ENCODE results near the gene LCK. TPM values are rescaled to one million over a fixed set of nuclear protein-coding genes. Genes with fewer than 3 reads are reported as not detected.

Gene LCK
- total and polyA plus RNA-seq, 9 of the 15 experiments (the other 6 are each of a cell fraction or from before 2014, with no cell fraction given), result 0.04 to 0.47 (median 0.13) TPM; not detected in 6

DNA sequence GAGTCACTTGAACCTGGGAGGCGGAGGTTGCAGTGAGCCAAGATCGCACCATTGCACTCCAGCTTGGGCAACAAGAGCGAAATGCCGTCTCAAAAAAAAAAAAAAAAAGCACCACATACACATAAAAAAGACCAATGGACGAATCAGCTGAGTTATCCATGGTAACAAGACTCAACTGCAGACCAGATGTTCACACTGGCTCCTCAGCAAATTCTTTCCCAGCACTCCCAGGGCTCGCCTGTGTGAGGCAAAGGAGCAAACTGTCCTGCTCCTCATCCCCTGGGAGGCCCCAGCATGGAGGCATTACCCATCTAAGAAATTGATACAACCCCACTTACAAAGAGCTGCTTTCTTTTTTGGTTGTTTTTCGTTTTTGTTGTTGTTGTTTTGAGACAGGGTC lies 32.0 kb upstream of the LCK start:
- intact Hi-C loops (cut with micrococcal nuclease) (no loop called here), in situ Hi-C loops (cut with MboI) (no loop called here)
- Histone ChIP-seq H3K79me2 (ENCODE audit: control insufficient read depth, insufficient read depth, low read length) (peaks cover 35% of the 10 kb centered on the region), H3K36me3 (ENCODE audit: control insufficient read depth, insufficient read depth, low read length) (peaks cover 50% of the 10 kb centered on the region), H4K20me1 (replicated peaks; ENCODE audit: control insufficient read depth, insufficient read depth, low read length) (no peaks in the 10 kb centered on the region), H3K4me2 (ENCODE audit: insufficient read depth, low read length) (no peak overlapping the region), H3K27me3 (ENCODE audit: control insufficient read depth in 2 of 2, insufficient read depth in 2 of 2, low read length in 2 of 2) (no peaks in the 10 kb centered on the region), H3K4me1 (replicated peaks in 1 of 2; ENCODE audit: control insufficient read depth in 2 of 2, insufficient read depth in 2 of 2, low read length in 2 of 2) (peaks cover 21 to 28% of the 10 kb centered on the region in 2 experiments; a peak in 4 of 5 replicates), H3K4me3 (no peak overlapping the region), H3K27ac (ENCODE audit: extremely low read depth, low read depth, low read length) (no peak overlapping the region), H3K9me3 (replicated peaks; ENCODE audit: control insufficient read depth, insufficient read depth, low read depth, low read length) (no peaks in the 10 kb centered on the region), H3K9ac (ENCODE audit: insufficient read depth in 1 of 2, low read depth in 2 of 2, low read length in 2 of 2) (no peak overlapping the region), H2AFZ (ENCODE audit: low read depth, low read length) (no peak overlapping the region), H3K9me1 (ENCODE audit: control insufficient read depth, insufficient read depth, low read length) (no peaks in the 10 kb centered on the region)
- TF ChIP-seq CEBPB (tag; IDR thresholded peaks at IDR 0.05) (no peak), CTBP1 (IDR thresholded peaks at IDR 0.05; ENCODE audit: borderline replicate concordance) (no peak), ZNF134 (CRISPR knock-in tag; conservative IDR thresholded peaks at IDR 0.05) (no peak), ZNF274 (IDR thresholded peaks at IDR 0.05; ENCODE audit: borderline replicate concordance, low read depth, low read length) (no peak), FUS (optimal IDR thresholded peaks at IDR 0.05; ENCODE audit: low read depth, low read length) (no peak), FOXA3 (CRISPR knock-in tag; conservative IDR thresholded peaks at IDR 0.05 in 1 of 2, IDR thresholded peaks at IDR 0.05 in 1 of 2) (no peak), XRCC3 (IDR thresholded peaks at IDR 0.05) (no peak), EGR1 (conservative IDR thresholded peaks at IDR 0.05) (no peak), NRF1 (conservative IDR thresholded peaks at IDR 0.05 in 1 of 2, IDR thresholded peaks at IDR 0.05 in 1 of 2) (no peak), SRSF9 (IDR thresholded peaks at IDR 0.05; ENCODE audit: borderline replicate concordance, low read depth, low read length) (no peak), ZNF174 (CRISPR knock-in tag; IDR thresholded peaks at IDR 0.05) (no peak)
- TF ChIP-seq, protein P1, sequence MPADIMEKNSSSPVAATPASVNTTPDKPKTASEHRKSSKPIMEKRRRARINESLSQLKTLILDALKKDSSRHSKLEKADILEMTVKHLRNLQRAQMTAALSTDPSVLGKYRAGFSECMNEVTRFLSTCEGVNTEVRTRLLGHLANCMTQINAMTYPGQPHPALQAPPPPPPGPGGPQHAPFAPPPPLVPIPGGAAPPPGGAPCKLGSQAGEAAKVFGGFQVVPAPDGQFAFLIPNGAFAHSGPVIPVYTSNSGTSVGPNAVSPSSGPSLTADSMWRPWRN (IDR thresholded peaks at IDR 0.05; ENCODE audit: low read depth), result no peak
- TF ChIP-seq, protein P2, sequence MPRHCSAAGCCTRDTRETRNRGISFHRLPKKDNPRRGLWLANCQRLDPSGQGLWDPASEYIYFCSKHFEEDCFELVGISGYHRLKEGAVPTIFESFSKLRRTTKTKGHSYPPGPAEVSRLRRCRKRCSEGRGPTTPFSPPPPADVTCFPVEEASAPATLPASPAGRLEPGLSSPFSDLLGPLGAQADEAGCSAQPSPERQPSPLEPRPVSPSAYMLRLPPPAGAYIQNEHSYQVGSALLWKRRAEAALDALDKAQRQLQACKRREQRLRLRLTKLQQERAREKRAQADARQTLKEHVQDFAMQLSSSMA (CRISPR knock-in tag; IDR thresholded peaks at IDR 0.05), result no peak
- TF ChIP-seq, protein P3, sequence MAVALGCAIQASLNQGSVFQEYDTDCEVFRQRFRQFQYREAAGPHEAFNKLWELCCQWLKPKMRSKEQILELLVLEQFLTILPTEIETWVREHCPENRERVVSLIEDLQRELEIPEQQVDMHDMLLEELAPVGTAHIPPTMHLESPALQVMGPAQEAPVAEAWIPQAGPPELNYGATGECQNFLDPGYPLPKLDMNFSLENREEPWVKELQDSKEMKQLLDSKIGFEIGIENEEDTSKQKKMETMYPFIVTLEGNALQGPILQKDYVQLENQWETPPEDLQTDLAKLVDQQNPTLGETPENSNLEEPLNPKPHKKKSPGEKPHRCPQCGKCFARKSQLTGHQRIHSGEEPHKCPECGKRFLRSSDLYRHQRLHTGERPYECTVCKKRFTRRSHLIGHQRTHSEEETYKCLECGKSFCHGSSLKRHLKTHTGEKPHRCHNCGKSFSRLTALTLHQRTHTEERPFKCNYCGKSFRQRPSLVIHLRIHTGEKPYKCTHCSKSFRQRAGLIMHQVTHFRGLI (CRISPR knock-in tag; IDR thresholded peaks at IDR 0.05), result no peak
- WGBS (ENCODE audit: insufficient coverage, low coverage, missing lambda C conversion rate), result 78% methylated on average over 7 of the region's 7 CpGs
- no TSS peak for BruUV-seq (replicated peaks)
- FAIRE-seq (no peak), DNase-seq (ENCODE audit: extremely low read depth in 1 of 4, low spot score in 3 of 4) (no peak), ATAC-seq (no peak)
- CTCF ChIA-PET (ENCODE audit: low intra/inter-chr PET ratio), result interaction anchor here (0.9 kb wide), 1 partner anchor 195 kb away, joined by 3 read pairs; no protein-coding TSS in a partner anchor
- POLR2A ChIA-PET, result interaction anchor here (0.6 to 2.2 kb wide), 5 partner anchors 9 to 28 kb away, joined by 3 to 5 read pairs (median 3); partner anchors contain the start of genes DCDC2B and FAM167B

Measured in K562 (cell line).